ENCODE data around the gene MAPKAPK2.

Gene MAPKAPK2

GRCh38 chr1:206691604-206692003 is 6.9 kb downstream of the MAPKAPK2 start:
- Histone ChIP-seq H3K27ac (replicated peaks; ENCODE audit: low read length) (no peak overlapping the region), H3K4ac (ENCODE audit: low read length) (no peak overlapping the region), H3K18ac (ENCODE audit: low read length) (no peak overlapping the region), H3K9me3 (replicated peaks in 1 of 2; ENCODE audit: control insufficient read depth in 2 of 2, insufficient read depth in 1 of 2, low read depth in 1 of 2, low read length in 2 of 2) (no peaks in the 10 kb centered on the region), H3K4me2 (ENCODE audit: insufficient read depth, low read length, poor library complexity, severe bottlenecking) (no peak overlapping the region), H4K91ac (ENCODE audit: low read depth, low read length, poor library complexity) (no peak overlapping the region), H2BK12ac (ENCODE audit: low read length) (no peak overlapping the region), H3K4me1 (ENCODE audit: control insufficient read depth in 2 of 2, insufficient read depth in 1 of 2, low read depth in 1 of 2, low read length in 2 of 2) (peaks cover 41 to 49% of the 10 kb centered on the region in 2 donors), H3K14ac (ENCODE audit: low read length) (no peak overlapping the region), H3K4me3 (ENCODE audit: low read length in 2 of 2) (no peak overlapping the region), H2AFZ (ENCODE audit: low read length) (no peak overlapping the region), H3K27me3 (ENCODE audit: control insufficient read depth in 3 of 3, insufficient read depth in 3 of 3, low read depth in 1 of 3, low read length in 3 of 3) (peaks cover 0 to 2% (median 0%) of the 10 kb centered on the region in 3 experiments), H3K9ac (ENCODE audit: low read depth, low read length, poor library complexity) (no peak overlapping the region), H2BK5ac (ENCODE audit: low read length) (no peak overlapping the region), H4K8ac (ENCODE audit: low read depth, low read length) (no peak overlapping the region), H2BK120ac (ENCODE audit: low read depth, low read length) (no peak overlapping the region), H2BK15ac (ENCODE audit: low read length) (no peak overlapping the region), H2AK5ac (ENCODE audit: low read depth, low read length) (no peak overlapping the region), H3K23ac (ENCODE audit: low read depth, low read length, poor library complexity) (no peak overlapping the region), H3K36me3 (replicated peaks in 1 of 2; ENCODE audit: control insufficient read depth in 2 of 2, insufficient read depth in 2 of 2, low read length in 2 of 2) (peaks cover 5 to 16% of the 10 kb centered on the region in 2 donors), H3K79me1 (ENCODE audit: low read depth, low read length) (peaks cover 7% of the 10 kb centered on the region)
- whole genome bisulfite sequencing, 2 donors (ENCODE audit: extremely low coverage in 2 of 2, insufficient read length in 2 of 2, insufficient replicate concordance in 1 of 2) = no CpG with 5 or more reads among the region's 8 CpGs
- no peak for DNase-seq (ENCODE audit: low spot score)

- no peak overlapping the region for H2BK120ac ChIP-seq (ENCODE audit: low read depth, low read length)
- H2AFZ ChIP-seq (ENCODE audit: low read length) = no peak overlapping the region
- no peak overlapping the region for H3K4ac ChIP-seq (ENCODE audit: low read length)
- H3K9ac ChIP-seq (ENCODE audit: low read depth, low read length, poor library complexity) = no peak overlapping the region
- H3K79me1 ChIP-seq (ENCODE audit: low read depth, low read length) = peaks cover 7% of the 10 kb centered on the region
- no peak overlapping the region for H3K18ac ChIP-seq (ENCODE audit: low read length)
- no peak overlapping the region for H3K14ac ChIP-seq (ENCODE audit: low read length)
- no peak overlapping the region for H2BK15ac ChIP-seq (ENCODE audit: low read length)
- H3K9me3 ChIP-seq (replicated peaks in 1 of 2; ENCODE audit: control insufficient read depth in 2 of 2, insufficient read depth in 1 of 2, low read depth in 1 of 2, low read length in 2 of 2) = no peaks in the 10 kb centered on the region
- H3K4me3 ChIP-seq (ENCODE audit: low read length in 2 of 2) = no peak overlapping the region
- no peak overlapping the region for H2BK12ac ChIP-seq (ENCODE audit: low read length)
- no peaks in the 10 kb centered on the region for H3K27me3 ChIP-seq (ENCODE audit: control insufficient read depth in 3 of 3, insufficient read depth in 3 of 3, low read depth in 1 of 3, low read length in 3 of 3)
- H3K23ac ChIP-seq (ENCODE audit: low read depth, low read length, poor library complexity) = no peak overlapping the region
- peaks cover 5 to 21% of the 10 kb centered on the region in 2 donors for H3K36me3 ChIP-seq (replicated peaks in 1 of 2; ENCODE audit: control insufficient read depth in 2 of 2, insufficient read depth in 2 of 2, low read length in 2 of 2)
- no peak for DNase-seq (ENCODE audit: low spot score)
- H3K4me2 ChIP-seq (ENCODE audit: insufficient read depth, low read length, poor library complexity, severe bottlenecking) = no peak overlapping the region
- no peak overlapping the region for H3K27ac ChIP-seq (replicated peaks; ENCODE audit: low read length)
- H4K91ac ChIP-seq (ENCODE audit: low read depth, low read length, poor library complexity) = no peak overlapping the region
- H3K4me1 ChIP-seq (ENCODE audit: control insufficient read depth in 2 of 2, insufficient read depth in 1 of 2, low read depth in 1 of 2, low read length in 2 of 2) = peaks cover 27 to 40% of the 10 kb centered on the region in 2 donors
- no CpG with 5 or more reads among the region's 10 CpGs for WGBS, 2 donors (ENCODE audit: extremely low coverage in 2 of 2, insufficient read length in 2 of 2, insufficient replicate concordance in 1 of 2)
- no peak overlapping the region for H2AK5ac ChIP-seq (ENCODE audit: low read depth, low read length)
- H4K8ac ChIP-seq (ENCODE audit: low read depth, low read length) = no peak overlapping the region
- H2BK5ac ChIP-seq (ENCODE audit: low read length) = no peak overlapping the region
Observed at GRCh38 chr1:206693029-206693428, 8.3 kb downstream of the MAPKAPK2 start.

GRCh38 chr1:206693592-206693991 is 8.9 kb downstream of the MAPKAPK2 start:
- Histone ChIP-seq H3K4me2 (ENCODE audit: insufficient read depth, low read length, poor library complexity, severe bottlenecking) (no peak overlapping the region), H4K8ac (ENCODE audit: low read depth, low read length) (no peak overlapping the region), H3K4me3 (ENCODE audit: low read length in 2 of 2) (no peak overlapping the region), H3K36me3 (replicated peaks in 1 of 2; ENCODE audit: control insufficient read depth in 2 of 2, insufficient read depth in 2 of 2, low read length in 2 of 2) (peaks cover 5 to 22% of the 10 kb centered on the region in 2 donors), H2BK5ac (ENCODE audit: low read length) (no peak overlapping the region), H2BK15ac (ENCODE audit: low read length) (no peak overlapping the region), H3K79me1 (ENCODE audit: low read depth, low read length) (peaks cover 7% of the 10 kb centered on the region), H3K27me3 (ENCODE audit: control insufficient read depth in 3 of 3, insufficient read depth in 3 of 3, low read depth in 1 of 3, low read length in 3 of 3) (no peaks in the 10 kb centered on the region), H4K91ac (ENCODE audit: low read depth, low read length, poor library complexity) (no peak overlapping the region), H2BK12ac (ENCODE audit: low read length) (no peak overlapping the region), H2BK120ac (ENCODE audit: low read depth, low read length) (no peak overlapping the region), H3K9me3 (replicated peaks in 1 of 2; ENCODE audit: control insufficient read depth in 2 of 2, insufficient read depth in 1 of 2, low read depth in 1 of 2, low read length in 2 of 2) (no peaks in the 10 kb centered on the region), H3K4ac (ENCODE audit: low read length) (no peak overlapping the region), H3K14ac (ENCODE audit: low read length) (no peak overlapping the region), H3K23ac (ENCODE audit: low read depth, low read length, poor library complexity) (no peak overlapping the region), H3K18ac (ENCODE audit: low read length) (no peak overlapping the region), H3K4me1 (ENCODE audit: control insufficient read depth in 2 of 2, insufficient read depth in 1 of 2, low read depth in 1 of 2, low read length in 2 of 2) (peaks cover 24 to 37% of the 10 kb centered on the region in 2 donors), H3K9ac (ENCODE audit: low read depth, low read length, poor library complexity) (no peak overlapping the region), H2AFZ (ENCODE audit: low read length) (no peak overlapping the region), H2AK5ac (ENCODE audit: low read depth, low read length) (no peak overlapping the region), H3K27ac (replicated peaks; ENCODE audit: low read length) (no peak overlapping the region)
- no peak for DNase-seq (ENCODE audit: low spot score)
- no CpG with 5 or more reads among the region's 7 CpGs for WGBS, 2 donors (ENCODE audit: extremely low coverage in 2 of 2, insufficient read length in 2 of 2, insufficient replicate concordance in 1 of 2)

GRCh38 chr1:206694171-206695124 is 9.7 kb downstream of the MAPKAPK2 start:
- Histone ChIP-seq H4K91ac (ENCODE audit: low read depth, low read length, poor library complexity) (no peak overlapping the region), H3K9ac (ENCODE audit: low read depth, low read length, poor library complexity) (no peak overlapping the region), H3K79me1 (ENCODE audit: low read depth, low read length) (peaks cover 5% of the 10 kb centered on the region), H4K8ac (ENCODE audit: low read depth, low read length) (no peak overlapping the region), H3K4me1 (ENCODE audit: control insufficient read depth in 2 of 2, insufficient read depth in 1 of 2, low read depth in 1 of 2, low read length in 2 of 2) (peaks cover 20 to 32% of the 10 kb centered on the region in 2 donors), H3K14ac (ENCODE audit: low read length) (no peak overlapping the region), H3K36me3 (replicated peaks in 1 of 2; ENCODE audit: control insufficient read depth in 2 of 2, insufficient read depth in 2 of 2, low read length in 2 of 2) (peaks cover 5 to 20% of the 10 kb centered on the region in 2 donors), H2BK12ac (ENCODE audit: low read length) (no peak overlapping the region), H3K18ac (ENCODE audit: low read length) (peak overlapping the region; percentile 36), H3K23ac (ENCODE audit: low read depth, low read length, poor library complexity) (no peak overlapping the region), H3K27ac (replicated peaks; ENCODE audit: low read length) (peak overlapping the region; percentile 12), H3K4ac (ENCODE audit: low read length) (no peak overlapping the region), H2BK5ac (ENCODE audit: low read length) (no peak overlapping the region), H2AK5ac (ENCODE audit: low read depth, low read length) (no peak overlapping the region), H3K9me3 (replicated peaks in 1 of 2; ENCODE audit: control insufficient read depth in 2 of 2, insufficient read depth in 1 of 2, low read depth in 1 of 2, low read length in 2 of 2) (no peaks in the 10 kb centered on the region), H3K27me3 (ENCODE audit: control insufficient read depth in 3 of 3, insufficient read depth in 3 of 3, low read depth in 1 of 3, low read length in 3 of 3) (no peaks in the 10 kb centered on the region), H2BK120ac (ENCODE audit: low read depth, low read length) (no peak overlapping the region), H2AFZ (ENCODE audit: low read length) (no peak overlapping the region), H3K4me3 (ENCODE audit: low read length in 2 of 2) (no peak overlapping the region), H2BK15ac (ENCODE audit: low read length) (no peak overlapping the region), H3K4me2 (ENCODE audit: insufficient read depth, low read length, poor library complexity, severe bottlenecking) (peak overlapping the region; percentile 27)
- no CpG with 5 or more reads among the region's 11 CpGs for WGBS, 2 donors (ENCODE audit: extremely low coverage in 2 of 2, insufficient read length in 2 of 2, insufficient replicate concordance in 1 of 2)
- peak; percentile 32 for DNase-seq (ENCODE audit: low spot score)

All from neuronal stem cell (in vitro differentiated cells).